ENCODE data around the gene CNIH3.

The CNIH3 gene

DNA sequence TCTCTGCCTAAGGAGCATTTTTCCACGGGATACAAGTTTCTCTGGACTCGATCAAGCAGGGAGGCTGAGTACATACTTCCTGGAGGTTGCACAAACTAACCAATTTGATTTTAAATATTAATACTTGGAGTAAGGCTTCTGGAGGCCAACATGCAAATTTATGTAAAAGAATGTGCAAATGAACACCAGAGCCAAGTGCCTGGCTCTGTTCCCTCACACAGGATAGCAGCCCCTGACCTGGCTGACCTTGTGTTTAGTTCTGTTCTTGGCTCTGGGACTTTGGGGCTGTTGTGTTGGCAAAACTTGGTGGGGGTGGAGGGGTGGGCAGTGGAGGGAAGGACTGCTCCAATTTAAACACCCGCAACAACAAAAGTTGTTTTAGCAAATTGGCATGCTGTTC lies 34.2 kb downstream of the CNIH3 start:
- Mint-ChIP-seq H3K36me3 (ENCODE audit: low read depth) (no peaks in the 10 kb centered on the region), H3K9me3 (no peaks in the 10 kb centered on the region), H3K27ac (no peak overlapping the region), H3K4me1 (peaks cover 27% of the 10 kb centered on the region), H3K27me3 (ENCODE audit: low read depth, poor library complexity) (peaks cover 9% of the 10 kb centered on the region), H3K4me3 (no peak overlapping the region)
- DNase-seq, result no peak
- no peak for TF ChIP-seq CTCF (IDR thresholded peaks at IDR 0.05)

- H3K4me1 Mint-ChIP-seq, result peaks cover 18% of the 10 kb centered on the region
- no peak for DNase-seq
- peak overlapping the region; percentile 88 for H3K27ac Mint-ChIP-seq
- H3K36me3 Mint-ChIP-seq (ENCODE audit: low read depth), result no peaks in the 10 kb centered on the region
- no peaks in the 10 kb centered on the region for H3K9me3 Mint-ChIP-seq
- TF ChIP-seq CTCF (IDR thresholded peaks at IDR 0.05), result no peak
- peaks cover 9% of the 10 kb centered on the region for H3K27me3 Mint-ChIP-seq (ENCODE audit: low read depth, poor library complexity)
- H3K4me3 Mint-ChIP-seq, result no peak overlapping the region
These were observed 35.1 kb downstream of the CNIH3 start for GRCh38 chr1:224651188-224651587.

GRCh38 chr1:224656392-224656791 lies 40.3 kb downstream of the CNIH3 start:
- DNase-seq, result no peak
- H3K4me1 Mint-ChIP-seq, result peaks cover 10% of the 10 kb centered on the region
- H3K27ac Mint-ChIP-seq, result peak overlapping the region; percentile 72
- H3K9me3 Mint-ChIP-seq, result no peaks in the 10 kb centered on the region
- no peak for TF ChIP-seq CTCF (IDR thresholded peaks at IDR 0.05)
- peaks cover 2% of the 10 kb centered on the region for H3K27me3 Mint-ChIP-seq (ENCODE audit: low read depth, poor library complexity)
- H3K4me3 Mint-ChIP-seq, result no peak overlapping the region
- H3K36me3 Mint-ChIP-seq (ENCODE audit: low read depth), result no peaks in the 10 kb centered on the region

DNA sequence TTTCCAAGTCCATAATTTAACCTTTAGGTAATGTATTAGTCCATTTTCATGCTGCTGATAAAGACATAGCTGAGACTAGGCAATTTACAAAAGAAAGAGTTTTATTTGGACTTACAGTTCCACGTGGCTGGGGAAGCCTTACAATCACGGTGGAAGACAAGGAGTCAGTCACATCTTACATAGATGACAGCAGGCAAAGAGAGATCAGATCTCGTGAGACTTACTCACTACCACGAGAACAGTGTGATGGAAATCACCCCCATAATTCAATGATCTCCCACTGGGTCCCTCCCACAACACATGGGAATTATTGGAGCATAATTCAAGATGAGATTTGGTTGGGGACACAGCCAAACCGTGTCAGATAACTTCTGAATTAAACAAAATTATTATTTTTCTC lies 44.0 kb downstream of the CNIH3 start:
- no peak for TF ChIP-seq CTCF (IDR thresholded peaks at IDR 0.05)
- H3K4me3 Mint-ChIP-seq, result no peak overlapping the region
- H3K4me1 Mint-ChIP-seq, result peaks cover 10% of the 10 kb centered on the region
- H3K9me3 Mint-ChIP-seq, result no peaks in the 10 kb centered on the region
- no peak for DNase-seq
- peaks cover 2% of the 10 kb centered on the region for H3K27me3 Mint-ChIP-seq (ENCODE audit: low read depth, poor library complexity)
- H3K27ac Mint-ChIP-seq, result no peak overlapping the region
- no peaks in the 10 kb centered on the region for H3K36me3 Mint-ChIP-seq (ENCODE audit: low read depth)

DNA sequence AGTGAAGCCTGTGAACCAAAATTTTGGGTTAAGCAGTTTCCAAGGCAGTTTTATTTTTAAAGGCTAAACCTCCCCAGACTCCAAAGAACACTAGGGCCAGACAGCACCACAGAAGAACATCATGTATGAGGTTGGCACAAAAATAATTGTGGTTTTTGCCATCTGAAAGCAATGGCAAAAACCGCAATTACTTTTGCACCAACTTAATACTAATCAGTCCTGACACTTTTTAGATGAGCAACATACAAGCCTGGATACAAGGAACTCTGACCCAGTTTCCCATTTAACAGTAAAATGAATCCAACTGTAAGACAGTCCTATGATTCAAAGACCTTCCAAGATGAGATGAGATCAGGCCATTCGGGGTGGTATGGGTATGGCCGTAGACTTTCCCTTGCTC lies 46.8 kb downstream of the CNIH3 start:
- Mint-ChIP-seq H3K36me3 (ENCODE audit: low read depth) (no peaks in the 10 kb centered on the region), H3K4me3 (no peak overlapping the region), H3K27ac (no peak overlapping the region), H3K4me1 (peaks cover 10% of the 10 kb centered on the region), H3K9me3 (no peaks in the 10 kb centered on the region), H3K27me3 (ENCODE audit: low read depth, poor library complexity) (no peaks in the 10 kb centered on the region)
- DNase-seq, result no peak
- TF ChIP-seq CTCF (IDR thresholded peaks at IDR 0.05), result no peak

DNA sequence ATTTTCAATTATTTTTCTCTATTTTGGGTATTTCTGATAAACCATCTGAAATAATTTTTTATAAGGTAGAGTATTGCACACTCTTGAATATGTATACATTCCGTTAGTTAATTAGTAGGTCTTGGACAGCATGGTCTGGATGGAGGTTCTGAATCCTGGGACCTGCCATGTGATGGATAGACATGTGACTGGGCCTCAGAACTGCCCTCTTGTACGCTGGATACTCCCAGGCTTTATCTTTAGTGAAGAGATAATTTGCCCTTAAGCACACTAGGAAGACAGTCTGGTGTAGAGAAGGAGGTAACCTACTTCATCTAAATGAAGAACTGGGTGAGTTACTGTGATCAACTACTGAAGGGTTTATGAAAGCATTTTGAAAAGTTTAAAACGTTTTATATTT lies 48.9 kb downstream of the CNIH3 start:
- H3K9me3 Mint-ChIP-seq, result no peaks in the 10 kb centered on the region
- TF ChIP-seq CTCF (IDR thresholded peaks at IDR 0.05), result no peak
- H3K36me3 Mint-ChIP-seq (ENCODE audit: low read depth), result no peaks in the 10 kb centered on the region
- H3K27ac Mint-ChIP-seq, result no peak overlapping the region
- H3K27me3 Mint-ChIP-seq (ENCODE audit: low read depth, poor library complexity), result peaks cover 4% of the 10 kb centered on the region
- no peak overlapping the region for H3K4me3 Mint-ChIP-seq
- no peak for DNase-seq
- no peaks in the 10 kb centered on the region for H3K4me1 Mint-ChIP-seq

Measured in nephron progenitor cell (in vitro differentiated cells).